ENCODE measurements around the gene SCUBE2. TPM values are rescaled to one million over a fixed set of nuclear protein-coding genes. Genes with fewer than 3 reads are reported as not detected.
"Not testable (repeated sequence)": the region's sequence is repeated elsewhere in the genome, so short reads cannot be mapped to it uniquely, and the experiment has no call there.

Gene SCUBE2
- total and polyA plus RNA-seq, 3 donors from 2014 or later = 3.5 to 10.5 (median 5.0) TPM

DNA sequence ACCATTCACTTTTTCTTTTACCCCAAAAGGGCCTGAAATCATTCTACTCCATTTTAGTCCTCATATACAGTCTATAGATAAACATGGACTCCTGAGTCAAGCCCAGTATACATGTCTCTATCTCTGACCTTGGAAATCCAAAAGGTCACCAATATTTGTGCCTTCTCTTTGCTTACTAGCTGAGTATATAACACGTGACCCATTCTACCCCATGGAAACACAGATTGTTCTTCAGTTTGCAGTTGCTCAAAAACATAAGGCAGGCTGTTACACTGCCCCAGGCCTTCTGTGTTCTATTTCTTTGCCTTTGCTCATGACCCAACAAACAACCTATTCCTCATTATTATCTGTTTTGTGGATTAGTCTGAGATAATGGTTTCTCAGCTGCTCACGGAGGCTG, 93.4 kb downstream of the SCUBE2 start:
- WGBS, 2 donors = 85 to 87% methylated on average over 2 of the region's 2 CpGs
- TF ChIP-seq POLR2A (IDR thresholded peaks at IDR 0.05) = no peak
- TF ChIP-seq, protein P1, sequence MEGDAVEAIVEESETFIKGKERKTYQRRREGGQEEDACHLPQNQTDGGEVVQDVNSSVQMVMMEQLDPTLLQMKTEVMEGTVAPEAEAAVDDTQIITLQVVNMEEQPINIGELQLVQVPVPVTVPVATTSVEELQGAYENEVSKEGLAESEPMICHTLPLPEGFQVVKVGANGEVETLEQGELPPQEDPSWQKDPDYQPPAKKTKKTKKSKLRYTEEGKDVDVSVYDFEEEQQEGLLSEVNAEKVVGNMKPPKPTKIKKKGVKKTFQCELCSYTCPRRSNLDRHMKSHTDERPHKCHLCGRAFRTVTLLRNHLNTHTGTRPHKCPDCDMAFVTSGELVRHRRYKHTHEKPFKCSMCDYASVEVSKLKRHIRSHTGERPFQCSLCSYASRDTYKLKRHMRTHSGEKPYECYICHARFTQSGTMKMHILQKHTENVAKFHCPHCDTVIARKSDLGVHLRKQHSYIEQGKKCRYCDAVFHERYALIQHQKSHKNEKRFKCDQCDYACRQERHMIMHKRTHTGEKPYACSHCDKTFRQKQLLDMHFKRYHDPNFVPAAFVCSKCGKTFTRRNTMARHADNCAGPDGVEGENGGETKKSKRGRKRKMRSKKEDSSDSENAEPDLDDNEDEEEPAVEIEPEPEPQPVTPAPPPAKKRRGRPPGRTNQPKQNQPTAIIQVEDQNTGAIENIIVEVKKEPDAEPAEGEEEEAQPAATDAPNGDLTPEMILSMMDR (IDR thresholded peaks at IDR 0.05) = no peak
- H3K9me3 ChIP-seq = no peaks in the 10 kb centered on the region
- H3K36me3 ChIP-seq (ENCODE audit: low read depth, missing control alignments) = no peaks in the 10 kb centered on the region
- no peak overlapping the region for H3K27ac ChIP-seq
- intact Hi-C loops (cut with DNase I; ENCODE audit: low total_unique reads) = no loop called here
- no peaks in the 10 kb centered on the region for H3K27me3 ChIP-seq
- no peak overlapping the region for H3K4me3 ChIP-seq
- no peak for DNase-seq
- peaks cover 4% of the 10 kb centered on the region for H3K4me1 ChIP-seq

DNA sequence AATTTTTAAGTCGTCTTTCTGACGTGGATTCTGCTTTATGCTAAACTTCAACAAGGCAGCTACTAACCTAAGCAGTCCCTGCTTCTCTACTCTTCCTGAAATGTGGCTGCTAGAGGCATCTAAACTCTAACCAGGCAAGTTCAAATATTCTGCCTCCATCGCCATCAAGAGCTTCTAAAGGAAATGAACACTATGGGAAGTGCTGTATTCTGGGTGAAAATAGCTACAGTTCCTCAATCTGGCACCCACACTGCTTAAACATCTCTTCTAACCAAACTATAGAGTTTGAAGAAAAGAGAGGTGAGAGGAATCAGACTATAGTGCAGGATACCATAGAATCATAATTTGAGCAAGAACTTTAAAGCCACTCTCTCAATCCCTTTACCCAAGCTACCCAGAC, 93.9 kb downstream of the SCUBE2 start:
- WGBS, 2 donors = 90 to 91% methylated on average over 3 of the region's 3 CpGs
- no peak for TF ChIP-seq POLR2A (IDR thresholded peaks at IDR 0.05)
- TF ChIP-seq, protein P1 (IDR thresholded peaks at IDR 0.05) = no peak

DNA sequence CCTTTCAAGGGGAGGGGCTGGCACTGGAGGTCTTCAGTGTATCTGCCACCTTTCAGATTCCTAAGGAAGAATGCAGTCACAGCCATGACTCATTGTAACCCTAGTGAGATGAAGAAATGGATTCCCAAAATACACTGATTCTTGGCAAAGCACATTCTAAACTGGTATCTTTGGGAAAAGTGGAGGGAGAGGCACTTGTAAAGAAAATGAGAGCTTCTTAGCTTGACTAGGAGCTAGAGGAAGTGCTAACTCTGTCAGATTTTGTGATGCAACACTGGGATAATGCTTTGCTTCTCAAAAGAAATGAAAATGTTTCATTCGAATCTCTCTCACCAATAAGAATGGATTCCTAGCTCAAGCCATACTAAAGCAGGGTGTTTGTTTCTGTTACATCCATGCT, 101.9 kb downstream of the SCUBE2 start:
- H3K36me3 ChIP-seq (ENCODE audit: low read depth, missing control alignments) = no peaks in the 10 kb centered on the region
- TF ChIP-seq, protein P1 (IDR thresholded peaks at IDR 0.05) = no peak
- TF ChIP-seq POLR2A (IDR thresholded peaks at IDR 0.05) = no peak
- 79 to 86% methylated on average over 1 of the region's 1 CpG for WGBS, 2 donors
- H3K4me3 ChIP-seq = no peak overlapping the region
- intact Hi-C loops (cut with DNase I; ENCODE audit: low total_unique reads) = no loop called here
- no peaks in the 10 kb centered on the region for H3K4me1 ChIP-seq
- no peaks in the 10 kb centered on the region for H3K27me3 ChIP-seq
- no peak for DNase-seq
- no peaks in the 10 kb centered on the region for H3K9me3 ChIP-seq
- no peak overlapping the region for H3K27ac ChIP-seq

More for the DNA sequence above, 93.9 kb downstream of the SCUBE2 start:
- H3K9me3 ChIP-seq = no peaks in the 10 kb centered on the region
- H3K27ac ChIP-seq = no peak overlapping the region
- H3K36me3 ChIP-seq (ENCODE audit: low read depth, missing control alignments) = no peaks in the 10 kb centered on the region
- no peaks in the 10 kb centered on the region for H3K27me3 ChIP-seq
- intact Hi-C loops (cut with DNase I; ENCODE audit: low total_unique reads) = no loop called here
- no peak for DNase-seq
- H3K4me1 ChIP-seq = no peaks in the 10 kb centered on the region
- H3K4me3 ChIP-seq = no peak overlapping the region

DNA sequence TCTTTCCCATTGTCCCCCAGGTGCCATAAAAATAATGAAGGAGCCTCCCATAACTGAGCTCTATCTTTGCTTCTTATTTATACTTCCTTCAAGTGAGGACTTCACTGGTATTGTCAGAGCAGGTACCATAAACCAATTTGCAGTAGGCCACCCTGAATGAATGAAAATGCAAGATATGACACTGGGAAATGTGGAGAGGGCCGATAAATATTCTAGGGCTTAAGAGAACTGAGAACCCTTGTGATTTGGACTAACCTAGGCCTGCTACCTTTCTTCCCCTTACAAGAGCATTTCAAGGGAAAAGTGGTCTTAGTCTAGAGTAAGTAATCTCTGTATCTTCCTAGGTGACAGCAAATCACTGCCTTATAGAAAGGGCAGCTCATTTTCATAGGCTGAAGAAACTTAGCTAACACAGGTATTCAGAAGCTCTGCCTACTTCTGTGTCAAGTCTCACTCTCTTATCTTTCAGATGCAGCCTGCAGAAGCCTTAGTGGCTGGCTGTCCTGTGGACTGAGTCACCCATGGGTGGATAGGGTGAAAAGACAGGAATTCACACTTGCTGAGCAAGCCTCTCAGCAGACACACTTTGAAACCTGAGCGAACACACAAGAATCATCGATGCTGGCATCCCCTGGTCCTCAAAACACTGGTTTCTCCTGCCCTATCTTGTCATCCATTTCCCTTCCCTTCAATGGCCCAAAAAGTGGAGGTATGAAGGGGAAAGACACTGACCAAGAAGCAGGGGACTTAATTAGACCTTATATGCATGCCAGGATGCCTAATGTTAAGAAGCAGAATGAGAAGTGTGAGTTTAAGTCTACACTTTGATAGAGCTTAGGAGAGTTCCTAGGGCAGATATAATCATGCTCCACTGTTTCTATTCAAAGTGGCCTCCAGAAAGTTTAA, 102.8 kb downstream of the SCUBE2 start:
- Histone ChIP-seq H3K36me3 (ENCODE audit: low read depth, missing control alignments) (no peaks in the 10 kb centered on the region), H3K27ac (no peak overlapping the region), H3K9me3 (no peaks in the 10 kb centered on the region), H3K4me3 (no peak overlapping the region), H3K27me3 (no peaks in the 10 kb centered on the region), H3K4me1 (no peaks in the 10 kb centered on the region)
- no peak for TF ChIP-seq POLR2A (IDR thresholded peaks at IDR 0.05)
- TF ChIP-seq, protein P1 (IDR thresholded peaks at IDR 0.05) = no peak
- no peak for DNase-seq
- WGBS, 2 donors = 79 to 84% methylated on average over 3 of the region's 3 CpGs
- intact Hi-C loops (cut with DNase I; ENCODE audit: low total_unique reads) = no loop called here

DNA sequence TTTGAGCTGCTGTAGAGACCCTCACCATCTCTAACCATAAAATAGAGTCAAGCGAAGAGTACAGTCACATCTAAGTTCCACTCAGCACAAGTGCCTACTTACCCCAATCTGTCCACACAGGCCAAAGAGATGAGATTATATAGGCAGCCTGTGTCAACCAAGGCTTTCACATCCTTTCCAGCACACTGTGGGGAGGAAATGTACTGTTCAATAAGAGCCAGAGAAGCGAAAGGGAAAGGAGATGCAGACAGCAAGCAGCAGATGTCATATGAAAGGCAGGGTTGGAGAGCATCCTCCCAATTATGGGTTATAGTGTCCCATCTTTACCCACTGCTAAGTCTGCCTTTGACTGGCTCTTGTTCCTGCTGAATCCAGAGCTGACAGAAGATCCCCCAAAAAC, 104.0 kb downstream of the SCUBE2 start:
- DNase-seq = no peak
- Histone ChIP-seq H3K9me3 (no peaks in the 10 kb centered on the region), H3K27ac (no peak overlapping the region), H3K4me1 (no peaks in the 10 kb centered on the region), H3K4me3 (no peak overlapping the region), H3K36me3 (ENCODE audit: low read depth, missing control alignments) (no peaks in the 10 kb centered on the region), H3K27me3 (no peaks in the 10 kb centered on the region)
- intact Hi-C loops (cut with DNase I; ENCODE audit: low total_unique reads) = no loop called here
- 86 to 95% methylated on average over 2 of the region's 2 CpGs for WGBS, 2 donors
- TF ChIP-seq, protein P1 (IDR thresholded peaks at IDR 0.05) = no peak
- TF ChIP-seq POLR2A (IDR thresholded peaks at IDR 0.05) = no peak

DNA sequence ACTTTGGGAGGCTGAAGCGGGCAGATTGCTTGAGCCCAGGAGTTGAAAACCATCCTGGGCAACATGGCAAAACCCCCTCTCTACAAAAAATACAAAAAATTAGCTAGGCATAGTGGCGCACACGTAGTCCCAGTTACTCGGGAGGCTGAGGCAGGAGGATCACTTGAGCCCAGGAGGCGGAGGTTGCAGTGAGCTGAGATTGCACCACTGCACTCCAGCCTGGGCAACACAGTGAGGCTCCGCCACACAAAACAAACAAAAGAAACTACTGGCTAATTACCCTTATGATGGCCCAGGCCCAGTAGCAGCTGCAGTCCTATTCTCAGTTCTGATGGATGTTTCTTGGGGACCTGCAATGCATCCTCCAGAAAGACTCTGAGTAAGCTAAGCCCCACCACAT, 104.6 kb downstream of the SCUBE2 start:
- H3K36me3 ChIP-seq (ENCODE audit: low read depth, missing control alignments); H3K9me3 ChIP-seq; H3K27me3 ChIP-seq; DNase-seq; H3K27ac ChIP-seq; intact Hi-C loops (cut with DNase I; ENCODE audit: low total_unique reads); H3K4me1 ChIP-seq; H3K4me3 ChIP-seq: not testable (repeated sequence)
- 87 to 92% methylated on average over 6 of the region's 6 CpGs for WGBS, 2 donors

Measured in testis (tissue), 3 donors.